Esophagus muscularis mucosa (tissue), 3 donors: ENCODE data around the gene GFRAL.

Experiments
- POLR2AphosphoS5 ChIP-seq, 2 donors: sonication (generic); formaldehyde crosslinking; IDR thresholded peaks; one replicate each; pipeline ENCODE4 v1.6.1; 2017; ENCODE audit warnings: antibody characterized with exemption in 2 of 2
- TF ChIP-seq, protein P1 (sequence below), 3 experiments: fragments of 200-600 bp in 2 of 3; fragments of 450-650 bp in 1 of 3; sonication (generic) in 2 of 3; IDR thresholded peaks; one replicate each; pipeline ENCODE4 v1.5.1; 2017 to 2019; ENCODE audit warnings: antibody characterized with exemption in 3 of 3, mild to moderate bottlenecking in 2 of 3, moderate library complexity in 1 of 3

DNA sequence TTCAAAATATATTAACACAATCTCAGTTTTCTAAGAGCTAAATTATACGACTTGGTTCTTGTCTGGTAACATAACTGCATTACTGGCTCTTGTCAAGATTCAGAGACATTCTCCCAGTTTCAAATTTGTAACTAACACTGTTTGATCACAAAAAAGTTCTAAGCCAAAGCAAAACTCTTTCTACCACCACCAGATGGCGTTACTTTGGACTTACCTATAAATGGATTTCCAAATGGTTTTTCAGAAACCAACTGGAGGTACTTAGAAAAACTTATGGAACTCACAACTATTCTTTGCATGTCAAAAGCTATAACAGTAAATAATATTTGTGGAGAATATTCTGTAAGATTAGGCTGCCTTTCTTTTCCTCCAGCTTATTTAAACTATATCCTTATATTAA, 34.2 kb upstream of the GFRAL start:
- no peak for TF ChIP-seq POLR2AphosphoS5 (IDR thresholded peaks at IDR 0.05)
- TF ChIP-seq, protein P1, sequence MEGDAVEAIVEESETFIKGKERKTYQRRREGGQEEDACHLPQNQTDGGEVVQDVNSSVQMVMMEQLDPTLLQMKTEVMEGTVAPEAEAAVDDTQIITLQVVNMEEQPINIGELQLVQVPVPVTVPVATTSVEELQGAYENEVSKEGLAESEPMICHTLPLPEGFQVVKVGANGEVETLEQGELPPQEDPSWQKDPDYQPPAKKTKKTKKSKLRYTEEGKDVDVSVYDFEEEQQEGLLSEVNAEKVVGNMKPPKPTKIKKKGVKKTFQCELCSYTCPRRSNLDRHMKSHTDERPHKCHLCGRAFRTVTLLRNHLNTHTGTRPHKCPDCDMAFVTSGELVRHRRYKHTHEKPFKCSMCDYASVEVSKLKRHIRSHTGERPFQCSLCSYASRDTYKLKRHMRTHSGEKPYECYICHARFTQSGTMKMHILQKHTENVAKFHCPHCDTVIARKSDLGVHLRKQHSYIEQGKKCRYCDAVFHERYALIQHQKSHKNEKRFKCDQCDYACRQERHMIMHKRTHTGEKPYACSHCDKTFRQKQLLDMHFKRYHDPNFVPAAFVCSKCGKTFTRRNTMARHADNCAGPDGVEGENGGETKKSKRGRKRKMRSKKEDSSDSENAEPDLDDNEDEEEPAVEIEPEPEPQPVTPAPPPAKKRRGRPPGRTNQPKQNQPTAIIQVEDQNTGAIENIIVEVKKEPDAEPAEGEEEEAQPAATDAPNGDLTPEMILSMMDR (IDR thresholded peaks at IDR 0.05), result no peak
